Measurements from ENCODE around the gene UBE2QL1. TPM values are rescaled to one million over a fixed set of nuclear protein-coding genes. Genes with fewer than 3 reads are reported as not detected.

Gene UBE2QL1
- total RNA-seq, 1 experiment from 2014 or later: not detected

DNA sequence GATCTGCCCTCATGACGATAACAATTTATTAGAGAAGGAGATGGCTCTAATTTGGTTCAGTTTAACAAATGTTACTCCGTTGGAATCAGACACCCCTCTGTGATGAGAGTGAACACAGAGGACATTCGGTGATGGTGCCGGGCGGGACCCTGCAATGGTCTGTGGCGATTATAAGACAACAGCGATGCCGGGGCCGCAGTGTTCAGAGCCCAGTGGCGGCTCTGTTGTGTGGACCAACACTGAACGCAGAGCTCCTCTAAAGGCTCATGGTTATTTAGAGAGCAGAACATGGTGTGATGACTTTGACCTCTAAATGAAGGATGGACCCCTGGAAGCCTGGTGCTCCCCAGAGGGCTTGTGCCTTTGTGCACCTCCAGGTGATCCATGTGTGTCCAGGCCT lies 21.2 kb downstream of the UBE2QL1 start:
- peaks cover 66% of the 10 kb centered on the region for H3K27me3 Mint-ChIP-seq (ENCODE audit: unreplicated experiment)

DNA sequence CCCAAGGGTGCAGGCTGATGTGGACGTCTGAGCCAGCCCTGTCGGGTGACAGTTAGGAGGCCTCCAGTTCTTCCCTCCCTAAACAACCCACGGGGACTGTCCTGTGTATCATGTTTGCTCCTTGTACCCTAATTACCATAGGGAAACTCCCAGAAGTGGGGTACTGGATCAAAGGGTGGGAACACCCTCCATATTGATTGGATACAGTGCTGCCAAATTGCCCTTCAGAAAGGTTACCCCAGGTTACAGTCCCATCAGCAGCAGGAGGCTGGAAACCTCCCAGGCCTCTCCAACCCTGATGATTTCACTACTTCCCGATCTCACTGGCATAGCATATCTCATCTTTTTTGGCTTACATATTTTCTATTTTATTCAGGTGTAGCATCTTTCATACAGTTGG lies 22.0 kb downstream of the UBE2QL1 start:
- Mint-ChIP-seq H3K4me1 (ENCODE audit: low read depth, unreplicated experiment) (no peaks in the 10 kb centered on the region), H3K27me3 (ENCODE audit: unreplicated experiment) (peaks cover 74% of the 10 kb centered on the region), H3K27ac (ENCODE audit: unreplicated experiment) (no peak overlapping the region), H3K36me3 (ENCODE audit: insufficient read depth, unreplicated experiment) (no peaks in the 10 kb centered on the region), H3K4me3 (ENCODE audit: low read depth, unreplicated experiment) (no peak overlapping the region), H3K9me3 (ENCODE audit: low read depth, unreplicated experiment) (peaks cover 3% of the 10 kb centered on the region)
- no TSS peak for BruUV-seq (replicated peaks)
- no peak for DNase-seq
- CTCF ChIA-PET: no interaction called here
- intact Hi-C loops (cut with micrococcal nuclease; ENCODE audit: unreplicated experiment): no loop called here
- TF ChIP-seq, protein P1, sequence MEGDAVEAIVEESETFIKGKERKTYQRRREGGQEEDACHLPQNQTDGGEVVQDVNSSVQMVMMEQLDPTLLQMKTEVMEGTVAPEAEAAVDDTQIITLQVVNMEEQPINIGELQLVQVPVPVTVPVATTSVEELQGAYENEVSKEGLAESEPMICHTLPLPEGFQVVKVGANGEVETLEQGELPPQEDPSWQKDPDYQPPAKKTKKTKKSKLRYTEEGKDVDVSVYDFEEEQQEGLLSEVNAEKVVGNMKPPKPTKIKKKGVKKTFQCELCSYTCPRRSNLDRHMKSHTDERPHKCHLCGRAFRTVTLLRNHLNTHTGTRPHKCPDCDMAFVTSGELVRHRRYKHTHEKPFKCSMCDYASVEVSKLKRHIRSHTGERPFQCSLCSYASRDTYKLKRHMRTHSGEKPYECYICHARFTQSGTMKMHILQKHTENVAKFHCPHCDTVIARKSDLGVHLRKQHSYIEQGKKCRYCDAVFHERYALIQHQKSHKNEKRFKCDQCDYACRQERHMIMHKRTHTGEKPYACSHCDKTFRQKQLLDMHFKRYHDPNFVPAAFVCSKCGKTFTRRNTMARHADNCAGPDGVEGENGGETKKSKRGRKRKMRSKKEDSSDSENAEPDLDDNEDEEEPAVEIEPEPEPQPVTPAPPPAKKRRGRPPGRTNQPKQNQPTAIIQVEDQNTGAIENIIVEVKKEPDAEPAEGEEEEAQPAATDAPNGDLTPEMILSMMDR (IDR thresholded peaks at IDR 0.05; ENCODE audit: unreplicated experiment): no peak

More for the DNA sequence above, 21.2 kb downstream of the UBE2QL1 start:
- no peaks in the 10 kb centered on the region for H3K36me3 Mint-ChIP-seq (ENCODE audit: insufficient read depth, unreplicated experiment)
- H3K27ac Mint-ChIP-seq (ENCODE audit: unreplicated experiment): no peak overlapping the region
- CTCF ChIA-PET: no interaction called here
- no peaks in the 10 kb centered on the region for H3K4me1 Mint-ChIP-seq (ENCODE audit: low read depth, unreplicated experiment)
- intact Hi-C loops (cut with micrococcal nuclease; ENCODE audit: unreplicated experiment): no loop called here
- BruUV-seq (replicated peaks): no TSS peak
- TF ChIP-seq, protein P1 (IDR thresholded peaks at IDR 0.05; ENCODE audit: unreplicated experiment): no peak
- no peak overlapping the region for H3K4me3 Mint-ChIP-seq (ENCODE audit: low read depth, unreplicated experiment)
- no peak for DNase-seq
- peaks cover 3% of the 10 kb centered on the region for H3K9me3 Mint-ChIP-seq (ENCODE audit: low read depth, unreplicated experiment)

- TF ChIP-seq, protein P1 (IDR thresholded peaks at IDR 0.05; ENCODE audit: unreplicated experiment): no peak
- intact Hi-C loops (cut with micrococcal nuclease; ENCODE audit: unreplicated experiment): no loop called here
- no peak for DNase-seq
- no peaks in the 10 kb centered on the region for H3K36me3 Mint-ChIP-seq (ENCODE audit: insufficient read depth, unreplicated experiment)
- peaks cover 74% of the 10 kb centered on the region for H3K27me3 Mint-ChIP-seq (ENCODE audit: unreplicated experiment)
- CTCF ChIA-PET: no interaction called here
- no TSS peak for BruUV-seq (replicated peaks)
- peaks cover 3% of the 10 kb centered on the region for H3K9me3 Mint-ChIP-seq (ENCODE audit: low read depth, unreplicated experiment)
- no peak overlapping the region for H3K27ac Mint-ChIP-seq (ENCODE audit: unreplicated experiment)
- H3K4me1 Mint-ChIP-seq (ENCODE audit: low read depth, unreplicated experiment): no peaks in the 10 kb centered on the region
- H3K4me3 Mint-ChIP-seq (ENCODE audit: low read depth, unreplicated experiment): no peak overlapping the region
These were observed 22.6 kb downstream of the UBE2QL1 start for GRCh38 chr5:6471252-6471651.

GRCh38 chr5:6472792-6473191 lies 24.1 kb downstream of the UBE2QL1 start:
- Mint-ChIP-seq H3K27ac (ENCODE audit: unreplicated experiment) (no peak overlapping the region), H3K4me3 (ENCODE audit: low read depth, unreplicated experiment) (no peak overlapping the region), H3K4me1 (ENCODE audit: low read depth, unreplicated experiment) (no peaks in the 10 kb centered on the region), H3K36me3 (ENCODE audit: insufficient read depth, unreplicated experiment) (no peaks in the 10 kb centered on the region), H3K27me3 (ENCODE audit: unreplicated experiment) (peaks cover 61% of the 10 kb centered on the region), H3K9me3 (ENCODE audit: low read depth, unreplicated experiment) (peaks cover 3% of the 10 kb centered on the region)
- intact Hi-C loops (cut with micrococcal nuclease; ENCODE audit: unreplicated experiment): no loop called here
- TF ChIP-seq, protein P1 (IDR thresholded peaks at IDR 0.05; ENCODE audit: unreplicated experiment): no peak
- CTCF ChIA-PET: no interaction called here
- DNase-seq: no peak
- no TSS peak for BruUV-seq (replicated peaks)
